GM19395 (cell line): ENCODE data around the gene RAMP2.
"Not testable (repeated sequence)": the region's sequence is repeated elsewhere in the genome, so short reads cannot be mapped to it uniquely, and the experiment has no call there.

Experiments used
- ATAC-seq: cut with Tn5 transposase; IDR thresholded peaks from one replicate; pipeline ENCODE4 v1.9.1; 2021; ENCODE audit warnings: mild to moderate bottlenecking, moderate library complexity; ENCODE audit not compliant: unreplicated experiment

The RAMP2 gene

DNA sequence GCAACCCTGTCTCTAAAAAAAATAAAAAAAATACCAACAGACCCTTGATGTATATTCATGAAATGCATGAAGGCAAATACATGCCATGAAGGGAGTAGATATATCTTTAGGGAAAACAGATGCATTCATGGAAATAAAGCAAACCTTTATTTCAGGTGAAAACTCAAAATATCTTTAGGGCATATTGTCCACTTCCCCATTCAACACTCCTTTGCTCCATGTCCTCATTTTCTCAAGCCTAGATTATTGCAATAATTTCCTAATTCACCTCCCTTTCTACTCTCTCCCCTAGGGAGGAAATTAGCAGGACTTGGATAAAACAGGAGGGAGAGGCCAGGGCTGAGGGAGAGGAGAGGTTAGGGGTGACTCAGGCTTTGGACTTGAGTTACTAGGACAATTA, 6.5 kb downstream of the RAMP2 start:
- ATAC-seq: no peak

DNA sequence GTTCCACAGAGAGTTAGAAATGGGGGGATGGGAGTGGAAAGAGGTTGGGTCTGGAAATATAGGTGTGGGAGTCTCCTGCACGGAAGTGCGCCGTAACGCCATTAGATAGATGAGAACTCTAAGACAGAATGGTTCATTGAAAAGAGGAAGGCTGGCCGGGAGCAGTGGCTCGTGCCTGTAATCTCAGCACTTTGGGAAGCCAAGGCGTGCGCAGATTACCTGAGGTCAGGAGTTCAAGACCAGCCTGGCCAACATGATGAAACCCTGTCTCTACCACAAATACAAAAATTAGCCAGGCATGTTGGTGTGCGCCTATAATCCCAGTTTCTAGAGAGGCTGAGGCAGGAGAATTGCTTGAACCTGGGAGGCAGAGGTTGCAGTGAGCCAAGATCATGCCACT, 7.0 kb downstream of the RAMP2 start:
- ATAC-seq: not testable (repeated sequence)

DNA sequence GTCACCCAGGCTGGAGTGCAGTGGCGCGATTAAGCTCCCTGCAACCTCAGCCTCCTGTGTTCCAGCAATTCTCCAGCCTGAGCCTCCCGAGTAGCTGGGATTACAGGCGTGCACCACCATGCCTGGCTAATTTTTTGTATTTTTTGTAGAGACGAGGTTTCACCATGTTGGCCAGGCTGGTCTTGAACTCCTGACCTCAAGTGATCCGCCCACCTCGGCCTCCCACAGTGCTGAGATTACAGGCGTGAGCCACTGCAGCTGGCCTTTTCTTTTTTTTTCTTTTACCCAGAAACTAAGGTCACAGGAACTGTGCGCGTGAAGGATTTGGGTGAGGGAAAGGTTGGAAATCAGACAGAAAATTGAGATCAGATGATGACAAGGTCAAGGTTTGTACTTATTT, 8.9 kb downstream of the RAMP2 start:
- ATAC-seq: not testable (repeated sequence)

DNA sequence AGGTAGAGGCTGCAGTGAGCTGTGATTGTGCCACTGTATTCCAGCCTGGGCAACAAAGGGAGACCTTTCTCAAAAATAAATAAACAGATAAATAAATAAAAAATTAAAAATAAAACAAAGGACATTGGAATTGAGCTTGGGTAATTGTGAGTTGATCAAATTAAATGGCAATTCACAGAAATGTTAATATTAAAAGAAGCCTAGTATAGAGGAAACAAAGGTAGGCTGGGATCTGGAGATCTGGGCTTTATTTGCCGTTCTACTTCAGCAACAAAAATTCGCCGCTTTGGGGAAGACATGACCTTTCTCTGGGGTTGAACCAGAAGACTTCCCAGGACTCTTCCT, 11.9 kb downstream of the RAMP2 start:
- no peak for ATAC-seq

DNA sequence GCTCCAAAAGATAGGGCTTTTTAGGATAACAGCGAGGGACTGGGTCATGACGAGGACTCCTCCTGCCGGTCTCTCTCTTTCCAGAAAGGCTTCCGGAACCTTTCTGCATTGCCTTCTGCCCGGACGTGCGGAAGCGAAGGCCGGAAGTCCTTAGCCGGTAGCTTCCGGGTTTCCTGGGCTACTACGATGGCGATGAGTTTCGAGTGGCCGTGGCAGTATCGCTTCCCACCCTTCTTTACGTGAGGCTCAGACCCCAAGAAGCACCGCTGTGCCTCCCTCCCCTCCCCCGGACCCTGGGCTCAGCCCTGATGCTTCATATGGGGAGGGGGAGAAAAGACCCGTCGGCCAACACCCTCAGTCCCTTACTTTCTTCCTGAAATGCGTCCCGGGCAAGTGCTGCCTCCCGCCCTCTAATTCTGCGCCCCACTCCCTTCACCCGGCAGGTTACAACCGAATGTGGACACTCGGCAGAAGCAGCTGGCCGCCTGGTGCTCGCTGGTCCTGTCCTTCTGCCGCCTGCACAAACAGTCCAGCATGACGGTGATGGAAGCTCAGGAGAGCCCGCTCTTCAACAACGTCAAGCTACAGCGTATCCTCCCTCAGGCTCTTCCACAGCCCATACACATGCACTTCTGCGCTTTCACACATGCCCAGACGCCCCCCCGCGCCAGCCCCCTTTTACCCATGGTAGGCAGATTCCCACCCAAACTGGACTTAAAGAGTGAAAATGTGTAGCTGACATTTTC, 12.4 kb downstream of the RAMP2 start, which contains the start of gene VPS25:
TSS of gene VPS25 (plus strand) at position 160 of the 746 bp plus-strand sequence. CDS start at position 187, 27 bp downstream.
- peak; percentile 76 for ATAC-seq

DNA sequence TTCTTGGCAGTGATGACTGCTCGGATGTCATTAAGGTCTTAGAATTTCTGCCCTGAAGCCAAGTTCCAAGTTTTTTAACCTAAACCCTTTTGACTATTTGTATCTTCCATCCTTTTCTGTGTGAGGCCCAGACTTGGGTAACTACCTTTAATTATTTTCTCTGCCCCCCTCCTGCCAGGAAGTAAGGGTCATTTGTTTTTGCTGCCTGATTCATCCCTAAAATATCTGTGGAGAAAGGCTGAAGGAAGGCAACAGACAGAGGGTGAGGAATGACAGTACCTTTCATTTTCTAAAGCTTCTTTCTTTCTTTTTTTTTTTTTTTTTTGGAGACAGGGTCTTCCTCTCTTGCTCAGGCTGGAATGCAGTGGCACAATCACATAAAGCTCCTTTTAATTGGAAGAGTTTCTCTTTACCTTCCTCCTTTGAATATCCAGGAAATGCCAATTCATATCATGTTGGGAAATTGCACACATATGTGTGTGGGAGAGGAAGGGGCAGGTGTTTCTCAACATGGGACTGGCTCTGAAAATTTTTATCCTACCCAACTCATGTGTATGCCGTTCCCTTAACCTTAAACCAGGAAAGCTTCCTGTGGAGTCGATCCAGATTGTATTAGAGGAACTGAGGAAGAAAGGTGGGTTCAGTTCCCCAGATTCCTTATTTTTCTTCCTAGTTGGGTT, 13.2 kb downstream of the RAMP2 start:
- ATAC-seq: no peak

DNA sequence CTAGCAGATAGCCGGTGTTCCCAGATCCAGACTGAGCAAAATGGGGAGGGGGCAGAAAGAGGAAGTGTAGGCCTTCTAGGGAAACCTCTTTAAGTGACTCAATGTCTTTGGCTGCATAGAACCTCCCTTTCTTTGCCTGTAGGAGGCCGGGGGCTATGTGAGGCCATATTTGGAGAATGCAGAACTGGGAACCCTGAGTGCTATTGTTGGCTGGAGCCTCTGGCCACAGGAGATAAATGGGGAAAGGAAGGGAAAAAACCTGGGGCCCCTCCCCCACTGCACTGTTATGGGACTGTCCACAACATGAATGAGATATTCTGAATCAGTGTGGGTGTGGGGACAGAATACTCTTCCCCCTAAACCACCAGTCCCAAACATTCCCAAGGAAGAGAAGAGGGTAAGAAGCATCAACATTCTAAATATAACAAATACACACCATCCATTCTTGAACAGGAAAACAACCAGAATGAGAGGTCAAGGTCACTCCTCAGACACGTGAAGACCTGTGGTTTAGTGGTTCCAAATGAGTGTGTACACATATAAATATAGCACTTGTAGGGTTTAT, 14.6 kb downstream of the RAMP2 start:
- no peak for ATAC-seq

DNA sequence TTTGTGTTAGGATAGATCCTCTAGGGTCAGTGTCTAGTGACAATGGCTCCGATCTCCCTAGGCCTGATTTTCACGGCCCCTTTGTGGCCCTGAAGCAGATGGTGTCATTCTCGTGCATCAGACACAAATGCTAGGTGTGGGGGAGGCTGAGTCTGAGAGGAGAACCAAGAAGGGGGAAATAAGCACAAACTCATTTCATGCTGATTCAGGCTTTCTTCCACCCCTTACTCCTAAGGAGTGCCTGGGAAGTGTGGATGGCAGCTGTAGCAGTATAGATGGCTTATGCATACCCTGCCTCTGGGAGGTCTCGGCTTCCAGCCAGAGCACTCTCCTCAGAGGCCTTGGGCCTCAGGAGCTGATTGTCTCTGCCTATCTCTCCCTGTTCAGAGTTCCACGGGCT, 17.5 kb downstream of the RAMP2 start:
- ATAC-seq: no peak

DNA sequence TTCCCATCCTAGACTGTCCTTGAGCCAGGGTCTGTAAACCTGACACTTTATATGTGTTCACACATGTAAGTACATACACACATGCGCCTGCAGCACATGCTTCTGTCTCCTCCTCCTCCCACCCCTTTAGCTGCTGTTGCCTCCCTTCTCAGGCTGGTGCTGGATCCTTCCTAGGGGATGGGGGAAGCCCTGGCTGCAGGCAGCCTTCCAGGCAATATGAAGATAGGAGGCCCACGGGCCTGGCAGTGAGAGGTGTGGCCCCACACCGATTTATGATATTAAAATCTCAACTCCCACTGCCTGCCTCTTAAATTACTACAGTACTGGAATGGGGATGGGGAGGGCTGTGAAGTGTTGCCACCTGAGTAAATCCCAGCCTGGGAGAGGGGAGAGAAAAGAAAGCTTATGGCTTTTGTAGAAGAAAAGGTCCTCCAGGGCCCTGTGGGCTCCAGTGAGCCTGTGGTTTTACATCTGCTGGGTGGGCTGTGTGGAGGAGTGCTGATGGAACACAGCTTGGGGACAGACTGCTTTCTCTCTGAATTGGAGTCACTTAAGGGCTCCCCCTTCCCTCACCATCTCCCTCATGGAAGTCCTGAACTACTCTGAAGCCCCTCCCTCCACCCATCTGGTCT, 18.4 kb downstream of the RAMP2 start:
- no peak for ATAC-seq

DNA sequence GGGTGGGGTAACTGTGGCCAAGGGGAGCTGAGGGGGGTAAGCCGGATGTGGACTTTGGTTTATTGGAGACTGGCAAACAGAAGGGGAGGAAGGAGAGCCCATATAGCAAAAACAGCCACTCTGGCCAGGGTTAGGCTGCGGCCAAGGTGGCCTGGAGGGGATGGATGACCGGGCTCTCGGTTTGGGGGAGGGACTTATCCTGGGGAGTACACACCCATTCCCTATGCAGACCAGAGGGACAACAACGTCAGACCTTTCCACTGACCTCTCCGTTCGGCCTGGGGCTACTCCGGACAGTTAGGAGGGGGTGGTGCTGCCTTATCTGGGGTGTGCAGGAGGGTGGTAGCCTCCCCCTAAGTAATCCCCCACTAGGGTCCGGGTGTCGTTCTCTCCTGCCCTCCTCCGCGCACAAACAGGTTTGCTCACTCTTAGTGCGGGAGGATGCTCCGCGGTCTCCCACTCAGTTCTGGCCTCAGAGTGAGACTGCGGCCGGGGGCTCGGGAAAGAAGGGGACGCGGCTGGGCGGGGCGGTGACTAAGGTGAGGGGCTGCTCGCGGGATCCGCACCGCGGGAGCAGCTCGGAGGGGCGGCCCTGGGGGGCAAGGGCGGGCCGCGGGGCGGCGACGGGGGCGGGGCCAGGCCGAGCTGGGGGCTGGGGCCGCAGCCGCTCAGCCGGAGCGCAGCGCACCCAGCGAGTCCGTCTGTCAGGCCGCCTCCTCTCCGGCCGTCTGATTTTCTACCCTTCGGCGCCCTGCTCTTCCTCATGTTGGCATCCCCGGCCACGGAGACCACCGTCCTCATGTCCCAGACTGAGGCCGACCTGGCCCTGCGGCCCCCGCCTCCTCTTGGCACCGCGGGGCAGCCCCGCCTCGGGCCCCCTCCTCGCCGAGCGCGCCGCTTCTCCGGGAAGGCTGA, 19.2 kb downstream of the RAMP2 start, which contains the start of gene WNK4:
TSS of gene WNK4 (plus strand) at position 675 of the 915 bp plus-strand sequence. CDS start at position 764, 89 bp downstream.
- ATAC-seq: no peak

DNA sequence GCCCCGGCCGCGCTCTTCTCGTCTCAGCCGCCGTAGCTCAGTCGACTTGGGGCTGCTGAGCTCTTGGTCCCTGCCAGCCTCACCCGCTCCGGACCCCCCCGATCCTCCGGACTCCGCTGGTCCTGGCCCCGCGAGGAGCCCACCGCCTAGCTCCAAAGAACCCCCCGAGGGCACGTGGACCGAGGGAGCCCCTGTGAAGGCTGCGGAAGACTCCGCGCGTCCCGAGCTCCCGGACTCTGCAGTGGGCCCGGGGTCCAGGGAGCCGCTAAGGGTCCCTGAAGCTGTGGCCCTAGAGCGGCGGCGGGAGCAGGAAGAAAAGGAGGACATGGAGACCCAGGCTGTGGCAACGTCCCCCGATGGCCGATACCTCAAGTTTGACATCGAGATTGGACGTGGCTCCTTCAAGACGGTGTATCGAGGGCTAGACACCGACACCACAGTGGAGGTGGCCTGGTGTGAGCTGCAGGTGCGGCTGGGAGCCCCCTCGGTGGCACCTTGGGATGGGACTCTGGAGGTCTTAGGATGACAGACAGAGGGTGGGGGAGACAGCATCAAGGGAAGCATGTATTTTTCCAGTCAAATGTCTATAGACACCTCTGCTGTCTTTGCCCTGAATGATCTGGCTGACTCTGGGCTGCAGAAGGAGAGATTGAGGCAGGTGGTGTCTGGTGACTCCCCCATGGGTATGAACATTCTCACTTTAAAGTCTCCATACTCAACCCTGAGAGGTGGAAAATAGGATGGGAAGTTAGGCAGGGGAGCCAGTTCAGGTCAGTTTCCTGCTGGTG, 20.0 kb downstream of the RAMP2 start:
- ATAC-seq: no peak

DNA sequence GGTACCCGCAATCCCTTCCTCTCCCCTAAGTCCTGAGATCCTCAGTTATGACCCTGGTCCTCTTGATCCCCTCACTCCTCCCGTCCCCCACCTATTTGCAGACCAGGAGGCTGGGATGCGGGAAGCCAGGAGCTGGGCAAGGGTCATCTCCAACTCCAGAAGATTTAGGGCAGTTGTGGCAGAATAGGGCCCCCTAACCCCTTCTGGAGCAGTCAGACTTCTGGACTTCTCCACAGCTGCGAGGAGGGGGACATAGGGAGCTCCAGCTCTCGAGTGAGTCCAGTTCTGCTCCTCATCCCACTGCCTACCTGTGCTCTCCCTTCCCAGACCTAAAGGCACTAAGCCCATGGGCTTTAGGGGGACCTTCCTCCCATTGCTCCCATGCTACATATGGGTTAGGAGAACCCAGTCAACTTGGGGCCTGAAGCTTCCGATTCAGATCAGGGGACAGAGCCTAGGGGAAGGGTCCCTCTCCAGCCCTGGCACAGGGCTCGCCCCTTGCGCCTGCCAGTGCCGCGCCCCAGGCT, 20.7 kb downstream of the RAMP2 start:
- no peak for ATAC-seq

DNA sequence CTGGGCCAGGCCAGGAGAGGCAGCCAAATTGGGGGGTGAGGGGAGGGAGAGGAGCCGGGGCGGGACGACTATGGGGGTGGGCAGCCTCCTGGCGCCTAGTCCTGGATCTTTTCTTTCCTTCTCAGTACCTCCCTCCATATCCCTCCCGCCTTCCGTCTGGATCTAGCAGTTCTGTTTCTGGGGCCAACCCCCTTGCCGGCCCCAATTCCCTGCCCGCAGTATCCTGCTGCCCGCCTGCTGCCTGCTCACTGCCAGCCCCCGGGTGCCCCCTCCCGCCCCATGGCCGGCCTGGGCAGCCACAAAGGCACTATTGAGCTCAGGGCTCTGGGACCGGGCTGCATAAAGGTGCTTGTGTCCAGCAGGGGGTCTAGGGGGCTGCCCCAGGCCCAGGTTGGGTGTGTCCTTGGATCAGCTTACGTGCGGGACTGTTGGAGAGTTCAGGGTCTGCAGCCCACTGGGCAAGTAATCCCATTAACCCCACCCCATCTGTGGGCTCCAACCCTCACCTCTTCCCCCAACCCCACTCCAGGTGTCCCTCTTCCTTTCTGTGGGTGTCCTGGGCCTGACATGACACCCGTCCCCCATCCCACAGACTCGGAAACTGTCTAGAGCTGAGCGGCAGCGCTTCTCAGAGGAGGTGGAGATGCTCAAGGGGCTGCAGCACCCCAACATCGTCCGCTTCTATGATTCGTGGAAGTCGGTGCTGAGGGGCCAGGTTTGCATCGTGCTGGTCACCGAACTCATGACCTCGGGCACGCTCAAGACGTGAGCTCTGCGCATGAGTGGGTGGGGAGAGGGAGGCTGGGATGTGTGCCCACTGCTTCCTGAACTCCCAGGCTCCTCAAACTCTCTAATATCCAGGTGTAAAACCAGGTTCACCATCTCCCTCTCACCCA, 21.4 kb downstream of the RAMP2 start:
- ATAC-seq: no peak

DNA sequence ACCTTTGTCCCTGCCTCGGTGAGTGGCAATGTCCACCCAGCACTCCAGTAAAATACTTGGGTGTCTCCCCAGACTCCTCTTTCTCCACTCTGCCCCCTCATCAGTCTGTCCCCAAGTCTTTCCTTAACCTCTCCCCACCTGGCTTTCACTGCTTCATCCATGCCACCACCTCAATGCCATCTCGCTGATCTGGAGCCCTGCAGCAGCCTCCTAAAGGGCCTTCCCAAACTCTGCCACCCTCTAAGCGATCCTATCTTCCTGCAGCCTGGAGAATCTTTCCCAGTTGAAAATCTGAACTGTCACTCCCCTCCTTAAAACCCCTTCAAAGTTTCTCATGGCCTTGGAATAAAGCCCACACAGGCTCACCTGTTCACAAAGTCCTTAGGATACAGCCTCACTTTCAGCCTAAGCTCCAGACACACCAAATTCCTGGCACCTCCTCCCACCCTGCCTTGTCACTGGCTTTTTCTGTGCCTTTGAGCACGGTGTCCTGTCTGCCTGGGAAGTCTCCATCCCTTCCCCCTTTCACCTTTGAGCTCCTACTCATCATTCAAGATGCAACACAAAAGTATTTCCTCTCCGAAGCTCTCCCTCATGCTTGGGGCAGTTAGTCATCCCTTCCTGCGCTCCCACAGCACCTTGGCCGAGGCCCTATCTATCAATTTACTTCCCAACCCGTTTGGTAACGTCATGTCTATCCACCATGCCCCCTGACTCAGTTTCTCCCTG, 22.2 kb downstream of the RAMP2 start:
- no peak for ATAC-seq

DNA sequence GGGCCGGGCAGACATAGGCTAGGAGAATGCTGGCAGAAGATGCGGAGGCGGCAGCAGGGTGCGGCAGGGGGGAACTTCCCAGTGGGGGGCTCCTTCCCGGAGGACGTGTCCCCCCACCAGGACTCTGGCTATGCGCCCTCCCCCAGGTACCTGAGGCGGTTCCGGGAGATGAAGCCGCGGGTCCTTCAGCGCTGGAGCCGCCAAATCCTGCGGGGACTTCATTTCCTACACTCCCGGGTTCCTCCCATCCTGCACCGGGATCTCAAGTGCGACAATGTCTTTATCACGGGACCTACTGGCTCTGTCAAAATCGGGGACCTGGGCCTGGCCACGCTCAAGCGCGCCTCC, 22.7 kb downstream of the RAMP2 start:
- ATAC-seq: no peak

DNA sequence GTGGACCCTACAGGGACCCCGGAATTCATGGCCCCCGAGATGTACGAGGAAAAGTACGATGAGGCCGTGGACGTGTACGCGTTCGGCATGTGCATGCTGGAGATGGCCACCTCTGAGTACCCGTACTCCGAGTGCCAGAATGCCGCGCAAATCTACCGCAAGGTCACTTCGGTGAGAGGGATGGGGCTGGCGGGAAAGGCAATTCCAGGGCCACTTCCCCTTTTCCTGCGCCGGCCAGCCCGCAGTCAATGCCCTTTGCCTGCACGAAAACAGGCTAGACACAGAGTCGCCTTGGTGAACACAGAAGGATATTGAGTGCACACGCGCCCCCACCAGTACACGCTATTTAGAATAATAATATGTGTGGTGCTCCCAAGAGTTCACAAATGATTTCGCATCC, 23.4 kb downstream of the RAMP2 start:
- no peak for ATAC-seq

DNA sequence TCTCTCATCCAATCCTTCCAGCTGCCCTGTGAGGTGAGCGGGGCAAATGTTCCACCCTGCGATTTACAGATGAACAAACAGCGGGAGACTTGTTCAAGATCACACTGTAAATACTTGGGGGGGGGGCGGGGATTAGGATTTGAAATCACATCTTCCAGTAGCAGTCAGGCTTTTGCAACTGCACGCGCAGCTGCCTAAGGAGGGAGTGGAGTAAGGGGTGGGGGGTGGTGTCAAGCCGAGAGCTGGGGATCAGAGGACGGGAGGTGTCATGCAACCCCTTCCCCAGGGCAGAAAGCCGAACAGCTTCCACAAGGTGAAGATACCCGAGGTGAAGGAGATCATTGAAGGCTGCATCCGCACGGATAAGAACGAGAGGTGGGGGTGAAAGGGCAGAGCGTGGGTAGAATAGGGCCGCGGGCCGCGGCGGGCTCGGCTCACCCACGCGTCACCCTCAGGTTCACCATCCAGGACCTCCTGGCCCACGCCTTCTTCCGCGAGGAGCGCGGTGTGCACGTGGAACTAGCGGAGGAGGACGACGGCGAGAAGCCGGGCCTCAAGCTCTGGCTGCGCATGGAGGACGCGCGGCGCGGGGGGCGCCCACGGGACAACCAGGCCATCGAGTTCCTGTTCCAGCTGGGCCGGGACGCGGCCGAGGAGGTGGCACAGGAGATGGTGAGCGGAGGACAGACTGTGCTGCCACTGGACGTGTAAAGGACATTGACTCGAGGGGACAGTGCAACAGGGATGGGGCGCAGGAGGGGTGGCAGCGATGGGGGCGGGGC, 24.0 kb downstream of the RAMP2 start:
- no peak for ATAC-seq
